ENCODE results near the gene ATG16L2.

GRCh38 chr11:72844356-72844755, 30.1 kb downstream of the ATG16L2 start:
- no peak for TF ChIP-seq CTCF (IDR thresholded peaks at IDR 0.05)
- no peak for TF ChIP-seq POLR2A (IDR thresholded peaks at IDR 0.05)
